ENCODE results near the gene MBD6. TPM values are rescaled to one million over a fixed set of nuclear protein-coding genes. Genes with fewer than 3 reads are reported as not detected.

Gene MBD6
- total RNA-seq, 1 donor from 2014 or later: 33.1 TPM

DNA sequence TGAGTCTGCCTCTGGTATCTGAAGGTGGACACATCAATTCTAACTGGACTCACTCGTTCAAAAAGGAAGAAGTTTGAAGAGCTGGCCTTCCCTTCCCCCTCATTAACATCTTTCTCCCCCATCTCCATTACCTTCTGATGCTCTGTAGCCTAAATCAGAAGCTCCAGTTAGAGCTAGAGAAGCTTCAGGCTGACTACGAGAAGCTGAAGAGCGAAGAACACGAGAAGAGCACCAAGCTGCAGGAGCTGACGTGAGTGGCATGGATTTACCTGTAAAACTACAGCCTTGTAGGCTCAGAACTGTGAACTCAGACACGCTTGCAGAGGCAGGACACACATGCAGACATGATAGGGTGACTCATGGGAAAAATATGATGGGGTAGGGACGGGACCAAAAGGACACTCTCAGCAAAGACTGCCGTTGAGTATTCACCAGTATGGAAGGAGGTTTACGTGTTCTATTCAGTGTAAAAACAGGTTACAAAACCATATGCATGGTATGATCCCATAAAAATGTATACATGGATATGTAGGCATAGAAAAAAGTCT lies 54.1 kb downstream of the MBD6 start:
- H3K9me3 ChIP-seq (replicated peaks): no peaks in the 10 kb centered on the region
- H3K36me3 ChIP-seq: no peaks in the 10 kb centered on the region
- peaks cover 42% of the 10 kb centered on the region for H3K27me3 ChIP-seq (ENCODE audit: low read depth)
- no peaks in the 10 kb centered on the region for H3K4me1 ChIP-seq
- H3K27ac ChIP-seq (replicated peaks): no peak overlapping the region
- intact Hi-C loops (cut with micrococcal nuclease): no loop called here
- no peak overlapping the region for H3K4me3 ChIP-seq
- no peak for DNase-seq
- TF ChIP-seq, protein P1, sequence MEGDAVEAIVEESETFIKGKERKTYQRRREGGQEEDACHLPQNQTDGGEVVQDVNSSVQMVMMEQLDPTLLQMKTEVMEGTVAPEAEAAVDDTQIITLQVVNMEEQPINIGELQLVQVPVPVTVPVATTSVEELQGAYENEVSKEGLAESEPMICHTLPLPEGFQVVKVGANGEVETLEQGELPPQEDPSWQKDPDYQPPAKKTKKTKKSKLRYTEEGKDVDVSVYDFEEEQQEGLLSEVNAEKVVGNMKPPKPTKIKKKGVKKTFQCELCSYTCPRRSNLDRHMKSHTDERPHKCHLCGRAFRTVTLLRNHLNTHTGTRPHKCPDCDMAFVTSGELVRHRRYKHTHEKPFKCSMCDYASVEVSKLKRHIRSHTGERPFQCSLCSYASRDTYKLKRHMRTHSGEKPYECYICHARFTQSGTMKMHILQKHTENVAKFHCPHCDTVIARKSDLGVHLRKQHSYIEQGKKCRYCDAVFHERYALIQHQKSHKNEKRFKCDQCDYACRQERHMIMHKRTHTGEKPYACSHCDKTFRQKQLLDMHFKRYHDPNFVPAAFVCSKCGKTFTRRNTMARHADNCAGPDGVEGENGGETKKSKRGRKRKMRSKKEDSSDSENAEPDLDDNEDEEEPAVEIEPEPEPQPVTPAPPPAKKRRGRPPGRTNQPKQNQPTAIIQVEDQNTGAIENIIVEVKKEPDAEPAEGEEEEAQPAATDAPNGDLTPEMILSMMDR (IDR thresholded peaks at IDR 0.05; ENCODE audit: borderline replicate concordance): no peak

DNA sequence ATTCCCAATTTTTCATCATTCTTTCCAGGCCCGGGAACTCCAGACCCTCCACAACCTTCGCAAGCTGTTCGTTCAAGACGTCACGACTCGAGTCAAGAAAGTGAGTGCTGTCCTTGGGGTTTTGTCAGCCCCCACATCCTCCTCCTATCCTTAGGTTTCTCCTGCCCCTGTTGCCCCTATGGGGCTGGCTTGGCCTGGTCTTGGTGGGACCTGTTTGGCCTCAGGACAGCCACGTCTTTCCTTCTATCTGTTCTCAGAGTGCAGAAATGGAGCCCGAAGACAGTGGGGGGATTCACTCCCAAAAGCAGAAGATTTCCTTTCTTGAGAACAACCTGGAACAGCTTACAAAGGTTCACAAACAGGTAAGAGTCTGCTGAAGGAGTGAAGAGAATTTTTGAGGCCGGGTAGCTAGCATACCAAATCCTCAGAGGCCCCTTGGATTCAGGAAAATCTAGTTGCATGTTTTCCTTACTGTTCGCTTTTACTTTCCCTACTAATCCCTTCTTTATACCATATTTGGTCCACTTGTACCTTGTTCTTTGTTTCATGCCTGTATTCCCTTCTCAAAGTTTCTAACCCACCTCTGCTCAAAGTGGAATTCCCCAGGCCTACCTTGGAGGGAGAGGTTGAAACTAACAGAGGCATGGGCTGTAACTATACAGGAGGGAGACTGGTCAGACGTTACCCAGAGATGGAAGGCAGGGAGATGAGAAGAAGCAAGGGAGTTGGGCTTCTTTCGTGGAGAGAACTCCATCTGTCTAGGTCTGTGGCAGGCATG lies 55.5 kb downstream of the MBD6 start:
- Histone ChIP-seq H3K4me3 (no peak overlapping the region), H3K4me1 (no peaks in the 10 kb centered on the region), H3K27ac (replicated peaks) (no peak overlapping the region), H3K36me3 (no peaks in the 10 kb centered on the region), H3K9me3 (replicated peaks) (no peaks in the 10 kb centered on the region), H3K27me3 (ENCODE audit: low read depth) (peaks cover 41% of the 10 kb centered on the region)
- no peak for DNase-seq
- TF ChIP-seq, protein P1 (IDR thresholded peaks at IDR 0.05; ENCODE audit: borderline replicate concordance): no peak
- intact Hi-C loops (cut with micrococcal nuclease): no loop called here

DNA sequence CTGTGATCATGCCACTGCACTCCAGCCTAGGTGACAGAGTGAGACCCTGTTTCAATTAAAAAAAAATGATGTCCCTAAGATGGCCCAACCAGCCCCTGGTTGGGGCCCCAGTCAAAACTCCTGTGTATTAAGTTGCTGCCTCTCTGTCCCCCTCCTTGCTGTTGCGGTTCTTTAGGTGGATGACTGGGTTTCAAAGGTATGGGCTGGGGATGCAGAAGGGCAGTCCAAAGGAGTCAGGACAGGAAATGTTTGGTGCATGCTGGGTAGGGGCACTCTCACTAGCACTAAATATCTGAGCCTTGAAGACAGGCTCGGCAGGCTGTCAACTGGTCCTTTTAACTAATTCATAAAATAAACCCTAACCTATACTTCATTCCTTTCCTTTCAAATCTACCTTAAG lies 56.4 kb downstream of the MBD6 start:
- intact Hi-C loops (cut with micrococcal nuclease): no loop called here
- no peak for DNase-seq
- H3K4me1 ChIP-seq: no peaks in the 10 kb centered on the region
- TF ChIP-seq, protein P1 (IDR thresholded peaks at IDR 0.05; ENCODE audit: borderline replicate concordance): no peak
- H3K27ac ChIP-seq (replicated peaks): no peak overlapping the region
- H3K27me3 ChIP-seq (ENCODE audit: low read depth): peaks cover 41% of the 10 kb centered on the region
- no peak overlapping the region for H3K4me3 ChIP-seq
- H3K9me3 ChIP-seq (replicated peaks): no peaks in the 10 kb centered on the region
- no peaks in the 10 kb centered on the region for H3K36me3 ChIP-seq

Small RNA genes within 50 kb of the gene (microRNA-seq; reads per million reads assigned to microRNA genes)
- gene MIR616: not detected
- gene MIR6758: not detected

Other genes starting within 250 kb of the MBD6 start
- gene R3HDM2, start 91.8 kb upstream of the MBD6 start, total RNA-seq: 63.1 TPM
- not detected for gene INHBC, start 88.0 kb upstream of the MBD6 start, total RNA-seq
- gene INHBE, start 67.5 kb upstream of the MBD6 start, total RNA-seq: not detected
- gene GLI1, start 63.0 kb upstream of the MBD6 start, total RNA-seq: 0.93 TPM
- 4.2 TPM for gene ARHGAP9, start 43.0 kb upstream of the MBD6 start, total RNA-seq
- gene MARS1, start 34.8 kb upstream of the MBD6 start, total RNA-seq: 73.1 TPM
- 20.4 TPM for gene DDIT3, start 2.3 kb upstream of the MBD6 start, total RNA-seq
- gene DCTN2, start 24.4 kb downstream of the MBD6 start, total RNA-seq: 87.8 TPM
- gene KIF5A, start 27.2 kb downstream of the MBD6 start, total RNA-seq: 0.08 TPM
- 12.3 TPM for gene PIP4K2C, start 68.4 kb downstream of the MBD6 start, total RNA-seq
- 22.3 TPM for gene DTX3, start 82.0 kb downstream of the MBD6 start, total RNA-seq
- 9.7 TPM for gene ARHGEF25, start 88.6 kb downstream of the MBD6 start, total RNA-seq
- 4.7 TPM for gene B4GALNT1, start 110.4 kb downstream of the MBD6 start, total RNA-seq
- gene OS9, start 171.3 kb downstream of the MBD6 start, total RNA-seq: 112 TPM
- gene AGAP2, start 215.9 kb downstream of the MBD6 start, total RNA-seq: 6.5 TPM
- gene TSPAN31, start 222.2 kb downstream of the MBD6 start, total RNA-seq: 27.2 TPM
- gene CDK4, start 229.5 kb downstream of the MBD6 start, total RNA-seq: 41.3 TPM
- 13.8 TPM for gene MARCHF9, start 232.3 kb downstream of the MBD6 start, total RNA-seq
- not detected for gene CYP27B1, start 244.3 kb downstream of the MBD6 start, total RNA-seq
- 6.8 TPM for gene METTL1, start 249.3 kb downstream of the MBD6 start, total RNA-seq
- 0.99 TPM for gene EEF1AKMT3, start 249.8 kb downstream of the MBD6 start, total RNA-seq

Data from left ventricle myocardium inferior (tissue), 1 donor.